Osteoblast (primary cell): Measurements from ENCODE around the gene OPA1. TPM values are rescaled to one million over a fixed set of nuclear protein-coding genes. Genes with fewer than 3 reads are reported as not detected.

ENCODE experiments used
- DNase-seq: peaks from one replicate; pipeline ENCODE4 v3.0.0; 2011; ENCODE audit warnings: low spot score, mixed read lengths; ENCODE audit not compliant: insufficient read length; ENCODE audit errors: missing footprints
- H2AFZ ChIP-seq: 2 replicates; pipeline ENCODE4 v1.6.0; 2011; ENCODE audit warnings: mild to moderate bottlenecking, low read length
- H3K27ac ChIP-seq: 2 replicates; pipeline ENCODE4 v1.5.1; 2011; ENCODE audit warnings: mild to moderate bottlenecking, low read depth, low read length, moderate library complexity
- H3K27me3 ChIP-seq: 2 replicates; pipeline ENCODE4 v1.6.0; 2012; ENCODE audit warnings: mild to moderate bottlenecking, control low read depth, inconsistent platforms, low read length, moderate library complexity; ENCODE audit not compliant: insufficient read depth
- H3K36me3 ChIP-seq: 2 replicates; pipeline ENCODE4 v1.5.1; 2011; ENCODE audit warnings: mild to moderate bottlenecking, low read length, control low read depth, moderate library complexity; ENCODE audit not compliant: insufficient read depth
- H3K4me1 ChIP-seq: 2 replicates; pipeline ENCODE4 v1.5.1; 2011; ENCODE audit warnings: mild to moderate bottlenecking, low read length, control low read depth, moderate library complexity; ENCODE audit not compliant: insufficient read depth
- H3K4me2 ChIP-seq: 2 replicates; pipeline ENCODE4 v1.6.0; 2011; ENCODE audit warnings: mild to moderate bottlenecking, low read length; ENCODE audit not compliant: insufficient read depth
- H3K4me3 ChIP-seq: fragments of 200-600 bp; sonication (generic); 3 replicates; pipeline ENCODE4 v1.5.1; 2012; ENCODE audit warnings: mild to moderate bottlenecking, low read length, inconsistent platforms; ENCODE audit not compliant: insufficient read depth
- H3K79me2 ChIP-seq: 2 replicates; pipeline ENCODE4 v1.6.0; 2012; ENCODE audit warnings: mild to moderate bottlenecking, low read length, control low read depth, inconsistent platforms; ENCODE audit not compliant: insufficient read depth
- H3K9me3 ChIP-seq: 2 replicates; pipeline ENCODE4 v1.5.1; 2011; ENCODE audit warnings: low read depth, low read length, control low read depth
- H4K20me1 ChIP-seq: 2 replicates; pipeline ENCODE4 v1.6.0; 2012; ENCODE audit warnings: mild to moderate bottlenecking, low read length, control low read depth; ENCODE audit not compliant: insufficient read depth
- CTCF ChIP-seq: IDR thresholded peaks from 2 replicates; pipeline ENCODE4 v1.5.1; 2011; ENCODE audit warnings: mild to moderate bottlenecking, low read depth, low read length, moderate library complexity; ENCODE audit errors: extremely low read depth
- total RNA-seq: library from RNA; depleted of rRNA; stranded (reverse); fragments of >200 nt; gene quantifications from 2 replicates; pipeline ENCODE4 v1.2.3, GENCODE V29; 2012

OPA1 gene
- total RNA-seq, 1 donor, result 77.4 TPM

GRCh38 chr3:193712938-193713337 is 119.9 kb downstream of the OPA1 start:
- DNase-seq, result no peak
- H3K4me1 ChIP-seq, result no peaks in the 10 kb centered on the region
- H2AFZ ChIP-seq, result no peak overlapping the region
- H3K36me3 ChIP-seq, result no peaks in the 10 kb centered on the region
- no peaks in the 10 kb centered on the region for H3K79me2 ChIP-seq
- no peak for TF ChIP-seq CTCF
- H3K4me3 ChIP-seq, result no peak overlapping the region
- H3K4me2 ChIP-seq, result no peak overlapping the region
- peaks cover 9% of the 10 kb centered on the region for H3K9me3 ChIP-seq
- no peak overlapping the region for H3K27ac ChIP-seq
- H3K27me3 ChIP-seq, result peaks cover 4% of the 10 kb centered on the region
- H4K20me1 ChIP-seq, result no peaks in the 10 kb centered on the region

- Histone ChIP-seq H3K27ac (no peak overlapping the region), H3K27me3 (peaks cover 4% of the 10 kb centered on the region), H3K9me3 (peaks cover 9% of the 10 kb centered on the region), H2AFZ (no peak overlapping the region), H3K36me3 (no peaks in the 10 kb centered on the region), H3K4me3 (no peak overlapping the region), H3K4me2 (no peak overlapping the region), H4K20me1 (no peaks in the 10 kb centered on the region), H3K4me1 (no peaks in the 10 kb centered on the region), H3K79me2 (no peaks in the 10 kb centered on the region)
- no peak for DNase-seq
- no peak for TF ChIP-seq CTCF
These were observed 121.6 kb downstream of the OPA1 start for GRCh38 chr3:193714523-193715137.

GRCh38 chr3:193716150-193716549 is 123.1 kb downstream of the OPA1 start:
- Histone ChIP-seq H3K79me2 (no peaks in the 10 kb centered on the region), H3K4me1 (no peaks in the 10 kb centered on the region), H3K4me2 (no peak overlapping the region), H3K27me3 (no peaks in the 10 kb centered on the region), H3K9me3 (peaks cover 9% of the 10 kb centered on the region), H3K27ac (no peak overlapping the region), H3K4me3 (no peak overlapping the region), H2AFZ (no peak overlapping the region), H4K20me1 (no peaks in the 10 kb centered on the region), H3K36me3 (no peaks in the 10 kb centered on the region)
- TF ChIP-seq CTCF, result no peak
- no peak for DNase-seq

GRCh38 chr3:193719735-193720134 is 126.7 kb downstream of the OPA1 start:
- H3K36me3 ChIP-seq, result no peaks in the 10 kb centered on the region
- peaks cover 3% of the 10 kb centered on the region for H3K9me3 ChIP-seq
- no peak overlapping the region for H2AFZ ChIP-seq
- no peaks in the 10 kb centered on the region for H3K79me2 ChIP-seq
- TF ChIP-seq CTCF, result no peak
- H3K4me2 ChIP-seq, result no peak overlapping the region
- peaks cover 2% of the 10 kb centered on the region for H3K27me3 ChIP-seq
- no peaks in the 10 kb centered on the region for H3K4me1 ChIP-seq
- DNase-seq, result no peak
- no peaks in the 10 kb centered on the region for H4K20me1 ChIP-seq
- H3K4me3 ChIP-seq, result no peak overlapping the region
- no peak overlapping the region for H3K27ac ChIP-seq
